Mesothelial cell of epicardium (in vitro differentiated cells): ENCODE results near the gene NOA1. TPM values are rescaled to one million over a fixed set of nuclear protein-coding genes. Genes with fewer than 3 reads are reported as not detected.
A peak's percentile ranks its signal among the peaks of the same experiment; 100 is the strongest.

ENCODE experiments used
- DNase-seq, 2 experiments: peaks; one replicate each; pipeline ENCODE4 v3.0.0; 2021; ENCODE audit warnings: low spot score in 2 of 2; ENCODE audit not compliant: unreplicated experiment in 2 of 2
- H3K27ac Mint-ChIP-seq: 2 replicates; pipeline ENCODE4 v1.8.0; 2021; ENCODE audit warnings: mixed read lengths
- H3K27me3 Mint-ChIP-seq: 2 replicates; pipeline ENCODE4 v1.8.0; 2021; ENCODE audit warnings: low read depth, mixed read lengths
- H3K36me3 Mint-ChIP-seq: 2 replicates; pipeline ENCODE4 v1.8.0; 2021; ENCODE audit warnings: mixed read lengths
- H3K4me1 Mint-ChIP-seq: 2 replicates; pipeline ENCODE4 v1.8.0; 2021; ENCODE audit warnings: mixed read lengths
- H3K4me3 Mint-ChIP-seq: 2 replicates; pipeline ENCODE4 v1.8.0; 2021; ENCODE audit warnings: mild to moderate bottlenecking, moderate library complexity, mixed read lengths
- H3K9me3 Mint-ChIP-seq: 2 replicates; pipeline ENCODE4 v1.8.0; 2021; ENCODE audit warnings: mixed read lengths
- total RNA-seq: library from RNA; stranded (reverse); gene quantifications from 3 replicates; pipeline ENCODE4 v1.2.1, GENCODE V29; 2021
- TF ChIP-seq, protein P1 (sequence below): fragments of 200-600 bp; sonication (generic); IDR thresholded peaks from one replicate; pipeline ENCODE4 v1.5.0; 2021; ENCODE audit warnings: antibody characterized with exemption; ENCODE audit not compliant: unreplicated experiment

Gene NOA1
- total RNA-seq, 1 donor from 2014 or later = 17.6 TPM

DNA sequence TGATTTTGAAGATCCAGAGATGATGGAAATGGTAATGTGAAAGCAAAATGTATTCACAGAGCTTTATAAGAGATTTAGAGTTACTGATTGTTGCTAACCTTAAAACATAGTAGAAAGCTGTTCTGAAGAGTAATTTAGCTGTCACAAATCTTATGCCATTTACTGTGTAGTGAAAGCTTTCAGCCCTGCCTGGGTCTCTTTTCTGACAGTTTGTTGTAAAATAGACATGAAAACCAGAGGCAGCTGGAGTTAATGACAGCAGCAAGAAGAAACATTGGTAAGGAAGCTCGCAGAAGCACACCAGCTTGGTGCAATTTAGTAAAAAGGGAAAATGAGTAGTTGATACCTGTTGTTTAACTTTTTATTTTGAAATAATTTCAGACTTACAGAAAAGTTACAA lies 22.3 kb upstream of the NOA1 start:
- H3K27ac Mint-ChIP-seq = no peak overlapping the region
- no peak overlapping the region for H3K4me3 Mint-ChIP-seq

DNA sequence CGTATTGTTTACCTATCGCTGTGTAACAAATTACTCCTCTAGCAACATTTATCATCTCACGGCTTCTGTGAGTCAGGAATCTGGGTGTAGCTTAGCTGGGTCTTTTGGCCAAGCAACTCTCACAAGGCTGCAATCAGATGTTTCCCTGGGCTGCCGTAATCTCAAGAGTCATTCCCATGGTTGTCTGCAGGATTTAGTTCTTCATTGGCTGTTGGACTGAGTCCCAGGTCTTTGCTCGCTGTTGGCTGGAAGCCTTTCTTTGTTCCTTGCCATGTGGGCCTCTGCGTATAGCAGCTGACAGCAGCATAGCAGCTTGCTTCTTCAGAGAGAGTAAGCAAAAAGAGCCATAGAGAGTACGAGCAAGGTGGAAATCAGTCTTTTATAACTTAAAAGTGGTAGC lies 18.1 kb upstream of the NOA1 start:
- TF ChIP-seq, protein P1, sequence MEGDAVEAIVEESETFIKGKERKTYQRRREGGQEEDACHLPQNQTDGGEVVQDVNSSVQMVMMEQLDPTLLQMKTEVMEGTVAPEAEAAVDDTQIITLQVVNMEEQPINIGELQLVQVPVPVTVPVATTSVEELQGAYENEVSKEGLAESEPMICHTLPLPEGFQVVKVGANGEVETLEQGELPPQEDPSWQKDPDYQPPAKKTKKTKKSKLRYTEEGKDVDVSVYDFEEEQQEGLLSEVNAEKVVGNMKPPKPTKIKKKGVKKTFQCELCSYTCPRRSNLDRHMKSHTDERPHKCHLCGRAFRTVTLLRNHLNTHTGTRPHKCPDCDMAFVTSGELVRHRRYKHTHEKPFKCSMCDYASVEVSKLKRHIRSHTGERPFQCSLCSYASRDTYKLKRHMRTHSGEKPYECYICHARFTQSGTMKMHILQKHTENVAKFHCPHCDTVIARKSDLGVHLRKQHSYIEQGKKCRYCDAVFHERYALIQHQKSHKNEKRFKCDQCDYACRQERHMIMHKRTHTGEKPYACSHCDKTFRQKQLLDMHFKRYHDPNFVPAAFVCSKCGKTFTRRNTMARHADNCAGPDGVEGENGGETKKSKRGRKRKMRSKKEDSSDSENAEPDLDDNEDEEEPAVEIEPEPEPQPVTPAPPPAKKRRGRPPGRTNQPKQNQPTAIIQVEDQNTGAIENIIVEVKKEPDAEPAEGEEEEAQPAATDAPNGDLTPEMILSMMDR = no peak
- DNase-seq = peak in 1 of 2 experiments; percentile 40
- peaks cover 58% of the 10 kb centered on the region for H3K36me3 Mint-ChIP-seq
- no peak overlapping the region for H3K4me3 Mint-ChIP-seq
- no peaks in the 10 kb centered on the region for H3K27me3 Mint-ChIP-seq
- H3K9me3 Mint-ChIP-seq = no peaks in the 10 kb centered on the region
- peak overlapping the region; percentile 77 for H3K27ac Mint-ChIP-seq
- peaks cover 6% of the 10 kb centered on the region for H3K4me1 Mint-ChIP-seq

More for the DNA sequence above, 22.3 kb upstream of the NOA1 start:
- Mint-ChIP-seq H3K27me3 (no peaks in the 10 kb centered on the region), H3K4me1 (peaks cover 6% of the 10 kb centered on the region), H3K9me3 (no peaks in the 10 kb centered on the region), H3K36me3 (peaks cover 48% of the 10 kb centered on the region)
- DNase-seq = no peak
- TF ChIP-seq, protein P1 = no peak

DNA sequence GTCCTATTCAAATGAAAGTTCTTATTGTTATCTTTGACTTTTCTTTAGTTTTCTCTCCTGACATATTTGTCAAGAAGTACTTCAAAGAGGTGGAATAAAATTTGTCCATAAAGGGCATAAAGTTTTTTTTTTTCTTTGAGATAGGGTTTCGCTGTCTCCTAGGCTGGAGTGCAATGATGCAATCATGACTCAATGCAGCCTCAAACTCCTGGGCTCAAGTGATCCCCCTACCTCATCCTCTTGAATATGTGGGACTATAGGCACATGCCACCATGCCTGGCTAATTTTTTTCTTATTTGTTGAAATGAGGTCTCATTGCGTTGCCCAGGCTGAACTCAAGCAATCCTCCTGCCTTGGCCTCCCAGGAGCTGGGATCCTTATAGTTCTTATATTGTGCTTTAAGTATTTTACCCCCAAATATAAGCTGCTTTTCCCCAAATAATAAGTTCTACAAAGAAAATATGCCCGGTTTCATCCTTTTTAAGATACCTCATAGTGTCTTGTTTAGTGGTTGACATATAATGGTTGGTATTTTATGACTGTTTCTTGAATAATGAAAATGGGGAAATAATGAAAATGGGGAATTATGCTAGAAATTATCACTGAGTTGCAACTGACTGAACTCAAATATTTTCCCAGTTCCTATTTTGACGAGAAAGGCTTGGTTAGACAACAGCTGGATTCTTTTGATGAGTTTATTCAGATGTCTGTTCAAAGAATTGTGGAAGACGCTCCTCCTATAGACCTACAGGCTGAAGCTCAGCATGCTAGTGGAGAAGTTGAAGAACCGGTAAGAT lies 12.9 kb upstream of the NOA1 start:
- TF ChIP-seq, protein P1 = no peak
- H3K27me3 Mint-ChIP-seq = no peaks in the 10 kb centered on the region
- no peak for DNase-seq
- H3K4me3 Mint-ChIP-seq = no peak overlapping the region
- H3K36me3 Mint-ChIP-seq = peaks cover 45% of the 10 kb centered on the region
- peaks cover under 1% of the 10 kb centered on the region for H3K4me1 Mint-ChIP-seq
- H3K27ac Mint-ChIP-seq = no peak overlapping the region
- H3K9me3 Mint-ChIP-seq = no peaks in the 10 kb centered on the region

DNA sequence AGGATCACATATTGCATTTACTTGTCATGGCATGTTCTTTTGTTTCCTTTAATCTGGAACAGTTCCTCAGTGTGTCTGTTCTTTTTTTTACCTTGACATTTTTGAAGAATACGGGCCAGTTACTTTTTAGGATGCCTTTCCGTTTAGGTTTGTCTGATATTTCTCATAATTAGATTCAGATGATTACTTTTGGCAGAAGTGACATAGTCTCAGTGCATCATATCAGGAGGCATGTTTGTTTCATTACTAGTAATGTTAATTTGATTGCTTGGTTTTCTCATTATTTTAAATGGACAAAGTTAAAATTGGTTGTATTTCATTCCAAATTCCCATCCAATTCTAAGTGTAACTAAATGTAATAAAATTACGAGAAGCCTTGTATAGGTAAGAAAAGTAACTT lies 9.5 kb upstream of the NOA1 start:
- Mint-ChIP-seq H3K27ac (no peak overlapping the region), H3K4me1 (peaks cover 2% of the 10 kb centered on the region), H3K36me3 (peaks cover 32% of the 10 kb centered on the region), H3K9me3 (no peaks in the 10 kb centered on the region), H3K27me3 (no peaks in the 10 kb centered on the region), H3K4me3 (no peak overlapping the region)
- no peak for DNase-seq
- TF ChIP-seq, protein P1 = no peak

DNA sequence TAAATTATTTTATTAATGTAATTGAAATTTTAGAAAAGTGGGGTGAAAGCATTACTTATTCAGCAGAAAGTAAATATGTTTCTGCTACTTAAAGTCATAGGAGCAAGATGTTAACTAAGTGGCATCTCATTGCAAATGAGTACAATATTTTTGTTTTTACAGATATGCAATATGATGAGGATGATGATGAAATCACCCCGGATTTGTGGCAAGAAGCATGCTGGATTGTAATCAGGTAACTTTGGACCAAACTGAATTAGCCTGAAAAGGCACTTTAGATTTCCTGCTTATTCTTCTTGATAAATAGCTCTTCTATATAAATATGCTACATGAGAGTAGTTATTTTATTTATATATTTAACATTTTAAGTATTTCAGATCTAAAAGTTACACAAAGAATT lies 8.8 kb upstream of the NOA1 start:
- Mint-ChIP-seq H3K27me3 (no peaks in the 10 kb centered on the region), H3K36me3 (peaks cover 24% of the 10 kb centered on the region), H3K4me1 (peaks cover 10% of the 10 kb centered on the region), H3K27ac (no peak overlapping the region), H3K9me3 (no peaks in the 10 kb centered on the region), H3K4me3 (no peak overlapping the region)
- no peak for DNase-seq
- TF ChIP-seq, protein P1 = no peak
